ENCODE results near the gene SSH2. TPM values are rescaled to one million over a fixed set of nuclear protein-coding genes. Genes with fewer than 3 reads are reported as not detected.

SSH2 gene
- total RNA-seq, 2 donors from 2014 or later, result 36.1 to 36.8 TPM

DNA sequence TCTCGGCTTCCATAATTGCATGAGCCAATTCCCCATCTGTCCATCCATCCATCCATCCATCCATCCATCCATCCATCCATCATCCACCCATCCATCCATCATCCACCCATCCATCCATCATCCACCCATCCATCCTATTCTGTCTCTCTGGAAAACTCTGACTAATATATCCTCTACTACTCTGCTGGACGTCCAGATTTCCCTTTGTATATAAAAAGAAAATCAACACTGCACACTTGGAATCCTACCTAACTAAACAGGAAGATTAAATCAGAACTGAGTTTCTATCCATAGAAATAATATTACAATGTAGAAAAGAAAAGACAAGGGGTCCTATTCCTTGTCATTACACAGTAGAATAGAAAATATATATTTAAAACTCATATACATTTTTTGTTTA is 157.0 kb downstream of the SSH2 start:
- Histone ChIP-seq H3K27me3 (no peaks in the 10 kb centered on the region), H3K27ac (no peak overlapping the region), H3K4me1 (no peaks in the 10 kb centered on the region), H3K9me3 (no peaks in the 10 kb centered on the region), H3K4me3 (no peak overlapping the region), H3K36me3 (no peaks in the 10 kb centered on the region)
- TF ChIP-seq CTCF (IDR thresholded peaks at IDR 0.05), result no peak
- no peak for DNase-seq (ENCODE audit: low spot score)

GRCh38 chr17:29771546-29771945 is 158.5 kb downstream of the SSH2 start:
- Histone ChIP-seq H3K4me1 (no peaks in the 10 kb centered on the region), H3K36me3 (no peaks in the 10 kb centered on the region), H3K9me3 (no peaks in the 10 kb centered on the region), H3K27me3 (no peaks in the 10 kb centered on the region), H3K27ac (no peak overlapping the region), H3K4me3 (no peak overlapping the region)
- no peak for TF ChIP-seq CTCF (IDR thresholded peaks at IDR 0.05)
- no peak for DNase-seq (ENCODE audit: low spot score)

DNA sequence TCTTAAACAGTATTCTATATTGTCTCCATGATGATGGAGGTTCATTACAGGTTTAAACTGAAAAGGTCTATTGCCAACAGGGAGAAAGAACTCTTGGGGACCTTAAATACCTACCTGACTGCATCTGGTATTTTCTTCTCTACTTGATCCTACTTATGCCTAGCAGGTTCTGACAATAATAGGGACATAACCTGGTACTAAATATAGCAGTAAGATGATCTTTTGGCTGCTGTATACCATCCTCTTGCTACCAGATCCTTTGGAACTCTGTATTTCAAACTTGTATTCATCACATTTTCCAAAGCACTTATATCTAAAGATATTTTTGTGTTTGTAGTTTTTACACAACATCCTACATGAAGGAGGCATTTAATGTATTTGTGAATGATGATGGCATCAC is 160.8 kb downstream of the SSH2 start:
- H3K36me3 ChIP-seq, result no peaks in the 10 kb centered on the region
- H3K27ac ChIP-seq, result no peak overlapping the region
- H3K9me3 ChIP-seq, result no peaks in the 10 kb centered on the region
- H3K4me1 ChIP-seq, result no peaks in the 10 kb centered on the region
- H3K27me3 ChIP-seq, result no peaks in the 10 kb centered on the region
- no peak overlapping the region for H3K4me3 ChIP-seq
- TF ChIP-seq CTCF (IDR thresholded peaks at IDR 0.05), result no peak
- DNase-seq (ENCODE audit: low spot score), result no peak

DNA sequence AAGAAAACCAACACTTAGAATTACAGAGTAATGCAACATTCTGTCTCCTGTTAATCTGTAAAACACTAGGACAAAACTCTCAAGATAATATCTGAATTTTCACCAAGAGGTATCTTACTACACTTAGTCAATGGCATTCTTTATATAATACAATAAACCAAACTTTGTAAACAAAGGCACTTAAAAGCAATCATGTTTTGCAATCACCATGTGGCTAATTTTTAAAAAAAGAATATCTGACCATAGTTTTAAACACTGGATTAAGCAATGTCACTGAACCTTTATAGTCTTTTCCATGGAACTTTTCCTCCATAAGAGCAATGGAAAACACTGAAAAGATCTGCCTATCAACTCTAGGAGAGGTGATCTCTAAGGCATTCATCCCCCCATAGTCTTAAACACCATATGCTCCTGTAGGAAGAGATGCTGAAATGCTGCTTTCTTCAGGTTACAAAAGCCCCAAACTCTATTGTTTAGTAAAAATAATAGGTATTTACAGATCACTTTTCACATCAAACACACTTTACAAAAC is 163.2 kb downstream of the SSH2 start:
- TF ChIP-seq CTCF (IDR thresholded peaks at IDR 0.05), result no peak
- H3K27ac ChIP-seq, result no peak overlapping the region
- H3K4me3 ChIP-seq, result no peak overlapping the region

DNA sequence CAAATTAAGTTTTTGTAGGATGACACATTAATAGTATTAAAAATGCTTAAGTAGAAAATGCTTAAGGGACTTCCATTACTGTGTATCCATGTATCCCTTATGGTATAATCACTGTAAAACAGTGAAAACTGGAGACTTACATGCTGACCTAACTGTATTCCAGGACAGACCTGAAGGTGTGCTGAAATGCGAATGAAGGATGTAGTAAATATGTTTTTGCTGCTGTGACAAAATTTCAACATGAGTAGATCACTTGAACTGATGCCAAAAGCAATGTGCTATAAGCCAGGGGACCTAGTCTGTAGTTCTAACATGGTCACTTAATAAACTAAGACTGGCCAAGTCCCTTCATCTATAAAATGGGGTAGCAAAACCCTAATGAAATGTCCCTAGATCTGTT is 165.3 kb downstream of the SSH2 start:
- Histone ChIP-seq H3K36me3 (no peaks in the 10 kb centered on the region), H3K9me3 (no peaks in the 10 kb centered on the region), H3K4me3 (no peak overlapping the region), H3K27me3 (no peaks in the 10 kb centered on the region), H3K4me1 (peaks cover 0 to 6% of the 10 kb centered on the region in 2 donors), H3K27ac (no peak overlapping the region)
- DNase-seq (ENCODE audit: low spot score), result no peak
- TF ChIP-seq CTCF (IDR thresholded peaks at IDR 0.05), result no peak

More for the DNA sequence above, 163.2 kb downstream of the SSH2 start:
- H3K36me3 ChIP-seq, result no peaks in the 10 kb centered on the region
- no peaks in the 10 kb centered on the region for H3K4me1 ChIP-seq
- no peaks in the 10 kb centered on the region for H3K9me3 ChIP-seq
- no peaks in the 10 kb centered on the region for H3K27me3 ChIP-seq
- no peak for DNase-seq (ENCODE audit: low spot score)

- no peak overlapping the region for H3K27ac ChIP-seq
- H3K36me3 ChIP-seq, result no peaks in the 10 kb centered on the region
- no peak for DNase-seq (ENCODE audit: low spot score)
- H3K27me3 ChIP-seq, result no peaks in the 10 kb centered on the region
- H3K4me3 ChIP-seq, result no peak overlapping the region
- H3K4me1 ChIP-seq, result peaks cover 0 to 12% of the 10 kb centered on the region in 2 donors
- no peaks in the 10 kb centered on the region for H3K9me3 ChIP-seq
- TF ChIP-seq CTCF (IDR thresholded peaks at IDR 0.05), result no peak
These were observed 165.8 kb downstream of the SSH2 start for GRCh38 chr17:29764217-29764616.

Data from right atrium auricular region (tissue), 2 donors.